ENCODE results near the gene LEMD1.
"Not testable (repeated sequence)": the region's sequence is repeated elsewhere in the genome, so short reads cannot be mapped to it uniquely, and the experiment has no call there.

LEMD1 gene

DNA sequence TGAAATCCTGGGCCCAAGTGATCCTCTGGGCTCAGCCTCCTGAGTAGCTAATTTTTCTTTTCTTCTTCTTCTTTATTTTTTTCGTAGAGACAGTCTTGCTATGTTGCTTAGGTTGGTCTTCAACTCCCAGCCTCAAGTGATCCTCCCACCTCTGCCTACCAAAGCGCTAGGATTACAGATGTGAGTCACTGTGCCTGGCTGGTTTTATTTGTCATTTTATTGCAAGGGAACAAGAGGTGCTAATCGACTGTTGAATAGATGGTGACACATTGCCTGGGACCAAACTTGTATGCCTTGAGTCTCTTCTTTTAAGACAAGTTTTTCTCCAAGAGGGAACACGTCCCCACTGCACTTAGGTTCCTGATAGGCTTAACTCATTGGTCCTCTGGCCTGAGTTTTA lies 45.1 kb downstream of the LEMD1 start:
- DNase-seq: no peak

GRCh38 chr1:205375835-205376545 lies 45.9 kb downstream of the LEMD1 start:
- peak in 1 of 2 donors; percentile 32 for DNase-seq

- DNase-seq: no peak
Measured at GRCh38 chr1:205374210-205375078, 47.4 kb downstream of the LEMD1 start.

GRCh38 chr1:205373798-205374175 lies 48.1 kb downstream of the LEMD1 start:
- no peak for DNase-seq

DNA sequence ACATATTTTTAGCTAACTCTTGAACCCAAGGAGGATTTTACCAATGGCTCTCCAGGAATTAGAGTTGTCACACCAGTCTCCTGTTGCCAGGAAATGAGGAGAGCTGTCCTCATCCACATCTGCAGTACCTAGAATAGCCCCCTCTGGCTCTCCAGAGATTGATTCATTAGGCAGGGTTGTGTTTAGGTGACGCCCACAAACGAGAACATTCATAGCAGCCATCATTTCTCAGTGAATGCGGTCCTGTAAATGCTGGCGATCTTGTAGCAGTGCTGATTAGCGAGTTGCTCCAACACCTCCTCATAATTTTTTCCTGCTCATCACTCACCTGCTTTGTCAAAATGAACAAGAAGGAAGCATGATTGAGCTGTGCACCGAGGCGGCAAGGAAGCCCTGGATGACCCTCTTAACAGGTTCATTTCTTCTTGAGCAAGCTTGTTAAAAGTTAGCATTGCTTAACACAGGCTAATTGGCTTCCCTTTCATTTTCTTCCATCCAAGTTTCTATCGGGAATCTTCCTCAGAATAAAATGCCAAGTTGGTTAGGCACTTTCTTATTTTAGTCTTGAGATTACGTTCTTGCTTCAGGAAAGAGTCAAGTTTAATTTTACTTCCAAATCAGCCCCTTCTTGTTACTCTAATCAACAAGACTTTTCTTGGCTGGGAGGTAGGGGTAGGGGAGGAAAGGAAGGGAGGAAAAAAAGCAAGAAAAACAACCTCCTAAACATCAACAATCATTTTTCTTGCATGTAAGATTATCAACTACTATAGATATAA lies 48.6 kb downstream of the LEMD1 start:
- no peak for DNase-seq

DNA sequence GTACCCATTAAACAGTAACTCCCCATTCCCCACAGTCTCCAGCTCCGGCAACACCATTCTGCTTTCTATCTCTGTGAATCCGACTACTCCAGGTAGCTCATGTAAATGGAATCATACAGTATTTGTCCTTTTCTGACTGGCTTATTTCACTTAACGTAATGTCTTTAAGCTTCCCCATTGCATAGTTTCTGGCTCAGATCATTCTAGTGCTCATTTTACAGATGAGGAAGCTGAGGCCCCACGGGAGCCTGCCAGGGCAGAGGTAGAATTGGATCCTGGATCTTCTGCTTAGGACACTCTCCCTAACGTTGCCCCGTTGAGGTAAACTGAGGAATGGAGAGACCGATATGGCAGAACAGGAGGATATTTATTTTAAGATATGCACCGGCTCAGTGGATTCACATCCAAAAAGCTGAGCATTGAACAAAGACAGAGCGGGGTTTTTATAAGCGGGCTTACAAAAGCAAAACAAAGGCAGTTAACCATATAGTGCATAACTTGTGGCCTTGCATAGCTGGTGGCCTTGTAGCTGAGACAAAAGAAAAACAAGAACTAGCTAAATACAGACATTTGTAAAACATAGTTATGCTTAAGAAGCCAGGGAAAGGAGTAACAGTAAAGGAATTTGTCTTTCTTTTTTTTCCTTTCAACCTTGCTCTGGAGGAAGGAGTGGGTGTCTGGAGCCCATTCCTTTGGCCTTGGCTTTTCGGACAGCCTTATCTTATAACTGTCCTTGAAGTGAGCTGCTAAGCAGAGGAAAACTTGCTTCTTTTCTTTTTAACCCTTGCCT lies 49.8 kb downstream of the LEMD1 start:
- no peak for DNase-seq

- DNase-seq: no peak
Measured at GRCh38 chr1:205370780-205371179, 51.1 kb downstream of the LEMD1 start.

- peak in 1 of 2 donors; percentile 63 for DNase-seq
Measured at GRCh38 chr1:205369701-205370123, 52.1 kb downstream of the LEMD1 start.

- DNase-seq: no peak
Measured at GRCh38 chr1:205368478-205368877, 53.4 kb downstream of the LEMD1 start.

DNA sequence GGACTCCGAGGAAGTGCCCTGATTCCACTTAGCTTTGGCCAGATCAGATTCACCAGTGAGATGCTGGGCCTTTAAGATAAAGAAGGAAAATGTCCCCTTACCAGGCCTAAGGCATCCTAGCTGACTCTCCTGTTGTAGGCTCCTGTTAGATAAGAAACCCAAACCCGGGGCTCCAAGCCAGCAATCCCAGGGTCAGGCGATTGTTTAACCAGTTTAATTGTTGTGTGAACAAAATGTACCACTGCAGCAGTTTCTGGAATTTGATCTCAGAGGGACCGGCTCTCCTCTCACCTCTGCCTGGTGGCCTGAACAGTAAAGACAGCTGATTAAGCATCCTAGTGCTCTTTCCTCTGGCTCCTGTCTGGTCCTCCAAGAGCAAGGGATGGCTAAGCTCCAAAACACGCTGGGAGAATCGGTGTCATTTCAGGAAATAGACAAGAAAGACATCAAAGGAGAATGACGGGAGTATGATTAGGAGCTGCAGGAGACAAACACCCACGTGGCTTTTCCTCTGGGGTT lies 55.9 kb downstream of the LEMD1 start:
- no peak for DNase-seq

GRCh38 chr1:205365086-205365485 lies 56.8 kb downstream of the LEMD1 start:
- not testable (repeated sequence) for DNase-seq

DNA sequence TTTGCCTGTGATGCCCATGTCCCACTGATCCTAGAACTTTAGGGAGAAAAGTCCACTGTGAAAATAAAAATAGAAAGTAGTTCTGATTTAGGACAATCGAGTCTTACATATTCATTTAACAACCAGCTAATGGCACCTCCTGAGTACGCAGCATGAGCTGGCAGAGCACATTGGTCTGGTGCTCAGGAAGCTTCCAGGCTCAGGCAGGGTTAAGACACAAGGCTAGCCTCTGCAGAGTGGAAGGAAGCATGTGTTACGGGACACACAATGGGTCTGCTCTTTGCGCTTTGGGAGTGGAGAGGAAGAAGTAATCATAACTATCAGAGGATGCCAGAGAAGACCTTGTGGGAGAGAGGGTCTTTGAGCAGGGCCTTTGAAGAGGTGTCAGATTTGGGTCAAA lies 61.0 kb downstream of the LEMD1 start:
- no peak for DNase-seq

DNA sequence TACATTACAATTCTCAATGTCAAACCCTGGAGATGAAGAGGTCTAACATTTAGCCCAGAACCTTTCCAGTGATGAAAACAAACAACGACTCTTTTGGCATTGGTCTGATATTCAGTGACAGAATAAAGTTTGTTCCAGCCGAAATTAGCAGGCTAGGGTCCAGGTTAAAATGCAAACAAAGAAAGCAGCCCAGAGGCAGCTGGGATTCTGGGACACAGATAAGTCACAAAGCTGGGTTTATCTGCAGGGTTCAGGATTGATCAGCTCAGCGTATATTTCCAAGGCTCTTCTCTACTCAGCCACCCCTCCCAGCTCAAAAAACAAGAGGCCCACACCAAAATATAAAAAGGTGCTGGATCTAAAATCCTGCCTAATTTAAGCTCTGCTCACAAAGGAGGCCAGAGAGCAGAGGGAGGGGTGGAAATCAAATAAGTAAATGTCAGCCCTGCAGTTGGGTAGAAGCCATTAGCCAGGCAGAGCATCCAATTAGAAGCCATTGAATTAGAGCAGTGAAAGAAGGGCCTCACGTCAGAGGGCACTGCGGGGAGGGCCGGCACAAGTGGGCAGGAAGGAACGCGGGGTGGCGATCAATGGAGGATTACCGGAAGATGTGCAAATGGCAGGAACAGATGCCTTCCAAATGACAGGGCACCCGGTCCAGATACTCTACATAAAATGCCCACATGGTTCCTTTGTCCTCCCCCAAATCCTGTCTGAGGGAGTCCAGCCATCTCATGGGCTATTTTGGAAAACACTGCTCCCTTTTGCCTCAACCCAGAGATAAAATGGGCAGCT lies 61.9 kb downstream of the LEMD1 start:
- DNase-seq: peak; percentile 38 to 42

DNA sequence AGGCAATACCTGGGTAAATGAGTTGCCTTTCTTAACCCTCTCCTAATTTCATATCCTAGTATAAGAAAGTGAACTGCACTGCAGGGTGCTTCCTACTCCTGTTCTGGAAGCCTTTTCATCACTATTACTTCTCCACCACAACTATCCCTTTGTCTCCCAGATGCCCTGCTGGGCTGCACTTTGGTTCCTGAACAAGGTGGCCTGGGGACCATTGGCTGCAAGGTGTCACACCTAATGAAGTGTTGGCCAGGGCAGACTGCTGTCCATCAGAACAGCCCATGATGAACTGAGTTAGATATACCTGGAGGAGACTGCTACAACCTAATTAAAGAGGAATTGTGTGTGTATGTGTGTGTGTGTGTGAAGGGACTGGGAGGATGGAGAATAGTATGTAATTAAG lies 63.3 kb downstream of the LEMD1 start:
- DNase-seq: no peak

- no peak for DNase-seq
Measured at GRCh38 chr1:205357567-205357966, 64.3 kb downstream of the LEMD1 start.

- DNase-seq: peak; percentile 33 to 40
Measured at GRCh38 chr1:205356440-205357139, 65.3 kb downstream of the LEMD1 start, which contains the start of gene KLHDC8A. Gene KLHDC8A (minus strand): TSS chr1:205356922. CDS start chr1:205343604, 13,318 bp downstream.

GRCh38 chr1:205355075-205355453 lies 66.8 kb downstream of the LEMD1 start:
- DNase-seq: peak; percentile 16 to 35

DNA sequence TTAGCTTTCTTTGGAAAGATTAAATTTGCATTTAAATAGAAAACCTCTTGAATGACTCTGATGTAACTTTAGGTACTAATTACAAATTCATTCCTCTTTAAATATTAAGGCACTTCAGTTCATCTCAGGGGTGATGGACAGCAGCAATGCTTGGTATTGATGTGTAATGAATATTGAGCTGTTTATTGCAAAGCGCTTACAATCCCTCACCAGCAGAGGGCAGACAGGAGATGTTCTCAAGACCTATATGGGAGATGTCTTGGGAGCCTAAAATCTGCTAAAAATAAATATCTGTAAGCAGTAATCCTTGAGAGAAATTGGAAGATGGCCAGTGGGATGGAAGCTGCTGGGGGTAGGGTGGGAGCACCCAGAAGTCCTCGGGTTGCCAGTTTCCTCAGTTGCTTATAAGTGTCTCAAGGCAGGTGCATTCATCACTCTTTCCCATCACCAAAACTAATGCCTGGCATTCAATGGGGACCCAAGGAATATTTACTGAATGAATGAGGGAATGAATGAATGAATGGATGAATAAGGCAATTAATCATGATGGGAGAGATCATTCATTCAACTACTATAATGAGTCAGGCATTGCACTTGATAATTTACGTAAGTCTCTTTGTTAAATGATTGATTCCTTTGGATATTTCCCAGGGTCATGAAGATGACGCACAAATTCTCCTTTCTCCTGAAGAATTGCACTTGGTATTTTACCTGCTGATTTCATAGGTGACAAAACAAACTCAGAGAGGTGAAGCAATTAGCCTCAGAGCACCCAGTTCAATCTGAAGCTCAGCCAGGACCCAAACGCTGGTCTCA lies 67.4 kb downstream of the LEMD1 start:
- peak; percentile 33 to 72 for DNase-seq

DNA sequence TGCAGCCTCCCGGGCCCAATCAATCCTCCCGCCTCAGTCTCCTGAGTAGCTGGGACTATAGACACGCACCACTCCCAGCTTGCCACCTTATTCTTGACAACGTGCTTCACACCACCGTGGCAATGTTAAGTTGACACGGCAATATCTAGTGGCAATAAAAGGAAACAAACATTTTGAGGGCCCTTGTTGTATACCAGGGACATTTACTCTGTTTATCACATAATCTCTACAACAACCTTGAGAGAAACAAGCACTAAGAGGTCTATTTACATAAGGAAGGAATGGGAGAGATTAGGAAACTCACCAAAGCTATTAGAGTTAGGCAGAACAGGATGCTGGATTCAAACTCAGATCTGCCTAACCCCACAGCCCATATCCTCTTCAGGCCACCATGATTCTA lies 68.2 kb downstream of the LEMD1 start:
- no peak for DNase-seq

GRCh38 chr1:205353191-205353590 lies 68.7 kb downstream of the LEMD1 start:
- no peak for DNase-seq

All from hippocampal formation (tissue), 2 donors.